DOHH2 (cell line): ENCODE measurements around the gene VAPB.

ENCODE experiments used
- EZH2phosphoT487 ChIP-seq: fragments of 200-600 bp; sonication (generic); IDR thresholded peaks from 2 replicates; pipeline ENCODE4 v1.6.1; 2017; ENCODE audit warnings: borderline replicate concordance, mild to moderate bottlenecking, antibody characterized with exemption, low read length, moderate library complexity, mixed read lengths
- TF ChIP-seq, protein P1 (sequence below): fragments of 200-600 bp; sonication (generic); IDR thresholded peaks from one replicate; pipeline ENCODE4 v1.5.1; 2014; ENCODE audit warnings: antibody characterized with exemption, mild to moderate bottlenecking, low read depth, low read length; ENCODE audit not compliant: poor library complexity, severe bottlenecking

DNA sequence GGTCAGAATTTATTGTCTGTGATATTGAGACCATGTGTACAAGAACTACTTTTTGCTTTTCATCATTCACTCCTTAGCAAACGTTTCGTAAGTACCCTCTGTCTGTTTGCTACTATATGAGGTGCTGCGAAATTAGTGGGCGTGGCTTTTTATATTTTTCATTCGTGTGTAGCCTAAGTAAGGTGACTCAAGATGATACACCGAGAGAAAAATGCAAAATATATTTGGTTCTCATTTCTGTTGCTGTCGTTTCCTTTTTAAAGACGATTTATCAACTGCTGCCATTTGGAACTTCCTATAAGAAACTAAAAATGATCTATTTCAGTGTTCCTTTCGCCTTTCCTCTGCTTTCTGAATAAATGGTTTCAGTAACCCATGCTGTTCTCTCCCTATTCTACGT is 61.2 kb downstream of the VAPB start:
- TF ChIP-seq, protein P1, sequence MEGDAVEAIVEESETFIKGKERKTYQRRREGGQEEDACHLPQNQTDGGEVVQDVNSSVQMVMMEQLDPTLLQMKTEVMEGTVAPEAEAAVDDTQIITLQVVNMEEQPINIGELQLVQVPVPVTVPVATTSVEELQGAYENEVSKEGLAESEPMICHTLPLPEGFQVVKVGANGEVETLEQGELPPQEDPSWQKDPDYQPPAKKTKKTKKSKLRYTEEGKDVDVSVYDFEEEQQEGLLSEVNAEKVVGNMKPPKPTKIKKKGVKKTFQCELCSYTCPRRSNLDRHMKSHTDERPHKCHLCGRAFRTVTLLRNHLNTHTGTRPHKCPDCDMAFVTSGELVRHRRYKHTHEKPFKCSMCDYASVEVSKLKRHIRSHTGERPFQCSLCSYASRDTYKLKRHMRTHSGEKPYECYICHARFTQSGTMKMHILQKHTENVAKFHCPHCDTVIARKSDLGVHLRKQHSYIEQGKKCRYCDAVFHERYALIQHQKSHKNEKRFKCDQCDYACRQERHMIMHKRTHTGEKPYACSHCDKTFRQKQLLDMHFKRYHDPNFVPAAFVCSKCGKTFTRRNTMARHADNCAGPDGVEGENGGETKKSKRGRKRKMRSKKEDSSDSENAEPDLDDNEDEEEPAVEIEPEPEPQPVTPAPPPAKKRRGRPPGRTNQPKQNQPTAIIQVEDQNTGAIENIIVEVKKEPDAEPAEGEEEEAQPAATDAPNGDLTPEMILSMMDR = no peak
- no peak for TF ChIP-seq EZH2phosphoT487
